Measurements from ENCODE around the gene THBS1.

The THBS1 gene

GRCh38 chr15:39616731-39617455 is 36.0 kb downstream of the THBS1 start:
- H3K27me3 ChIP-seq: no peaks in the 10 kb centered on the region
- no peaks in the 10 kb centered on the region for H3K4me1 ChIP-seq
- H3K4me3 ChIP-seq: no peak overlapping the region
- H3K4me2 ChIP-seq: no peak overlapping the region
- H3K36me3 ChIP-seq: no peaks in the 10 kb centered on the region
- no peaks in the 10 kb centered on the region for H3K9me3 ChIP-seq
- TF ChIP-seq Cebpa-rat (IDR thresholded peaks at IDR 0.05): no peak
- H3K27ac ChIP-seq: no peak overlapping the region
- H4K20me1 ChIP-seq: no peaks in the 10 kb centered on the region
- H3K9ac ChIP-seq: no peak overlapping the region

GRCh38 chr15:39618063-39618823 is 37.4 kb downstream of the THBS1 start:
- Histone ChIP-seq H3K27ac (no peak overlapping the region), H3K4me3 (no peak overlapping the region), H3K27me3 (no peaks in the 10 kb centered on the region), H4K20me1 (no peaks in the 10 kb centered on the region), H3K4me2 (no peak overlapping the region), H3K36me3 (no peaks in the 10 kb centered on the region), H3K9ac (no peak overlapping the region), H3K4me1 (peaks cover 4% of the 10 kb centered on the region; the same call in 1 of the 2 replicates), H3K9me3 (no peaks in the 10 kb centered on the region)
- TF ChIP-seq Cebpa-rat (IDR thresholded peaks at IDR 0.05): no peak

GRCh38 chr15:39621210-39621609 is 40.3 kb downstream of the THBS1 start:
- no peak overlapping the region for H3K9ac ChIP-seq
- no peak overlapping the region for H3K4me2 ChIP-seq
- no peak overlapping the region for H3K4me3 ChIP-seq
- H3K36me3 ChIP-seq: no peaks in the 10 kb centered on the region
- H3K9me3 ChIP-seq: peaks cover 2% of the 10 kb centered on the region
- TF ChIP-seq Cebpa-rat (IDR thresholded peaks at IDR 0.05): no peak
- peaks cover 29% of the 10 kb centered on the region for H3K4me1 ChIP-seq
- no peaks in the 10 kb centered on the region for H3K27me3 ChIP-seq
- no peaks in the 10 kb centered on the region for H4K20me1 ChIP-seq
- H3K27ac ChIP-seq: no peak overlapping the region

- no peaks in the 10 kb centered on the region for H3K36me3 ChIP-seq
- no peak overlapping the region for H3K4me2 ChIP-seq
- no peak for TF ChIP-seq Cebpa-rat (IDR thresholded peaks at IDR 0.05)
- H3K9me3 ChIP-seq: peaks cover 9% of the 10 kb centered on the region
- H3K27me3 ChIP-seq: no peaks in the 10 kb centered on the region
- no peaks in the 10 kb centered on the region for H4K20me1 ChIP-seq
- no peak overlapping the region for H3K27ac ChIP-seq
- no peak overlapping the region for H3K9ac ChIP-seq
- H3K4me3 ChIP-seq: no peak overlapping the region
- peaks cover 29% of the 10 kb centered on the region for H3K4me1 ChIP-seq
These were observed 41.1 kb downstream of the THBS1 start for GRCh38 chr15:39621976-39622375.

- no peaks in the 10 kb centered on the region for H4K20me1 ChIP-seq
- peaks cover 9% of the 10 kb centered on the region for H3K9me3 ChIP-seq
- no peak overlapping the region for H3K27ac ChIP-seq
- H3K4me3 ChIP-seq: no peak overlapping the region
- TF ChIP-seq Cebpa-rat (IDR thresholded peaks at IDR 0.05): no peak
- no peaks in the 10 kb centered on the region for H3K27me3 ChIP-seq
- H3K4me2 ChIP-seq: peak overlapping the region; percentile 68
- no peaks in the 10 kb centered on the region for H3K36me3 ChIP-seq
- peaks cover 29% of the 10 kb centered on the region for H3K4me1 ChIP-seq
- no peak overlapping the region for H3K9ac ChIP-seq
These were observed 42.0 kb downstream of the THBS1 start for GRCh38 chr15:39622660-39623516.

- H3K4me3 ChIP-seq: no peak overlapping the region
- H4K20me1 ChIP-seq: no peaks in the 10 kb centered on the region
- H3K36me3 ChIP-seq: no peaks in the 10 kb centered on the region
- peak overlapping the region; percentile 68 for H3K4me2 ChIP-seq
- H3K4me1 ChIP-seq: peaks cover 29% of the 10 kb centered on the region
- no peak for TF ChIP-seq Cebpa-rat (IDR thresholded peaks at IDR 0.05)
- H3K27ac ChIP-seq: no peak overlapping the region
- no peaks in the 10 kb centered on the region for H3K27me3 ChIP-seq
- peaks cover 9% of the 10 kb centered on the region for H3K9me3 ChIP-seq
- no peak overlapping the region for H3K9ac ChIP-seq
These were observed 42.7 kb downstream of the THBS1 start for GRCh38 chr15:39623529-39623931.

- Histone ChIP-seq H4K20me1 (no peaks in the 10 kb centered on the region), H3K36me3 (no peaks in the 10 kb centered on the region), H3K27me3 (no peaks in the 10 kb centered on the region), H3K4me3 (no peak overlapping the region), H3K4me2 (peak overlapping the region; percentile 68), H3K27ac (0 out of 2 replicates have a peak overlapping the region, but pooled peaks have one; percentile 19), H3K9ac (no peak overlapping the region), H3K9me3 (peaks cover 9% of the 10 kb centered on the region), H3K4me1 (peaks cover 38% of the 10 kb centered on the region)
- TF ChIP-seq Cebpa-rat (IDR thresholded peaks at IDR 0.05): no peak
These were observed 43.9 kb downstream of the THBS1 start for GRCh38 chr15:39624806-39625205.

GRCh38 chr15:39625451-39625850 is 44.6 kb downstream of the THBS1 start:
- no peak overlapping the region for H3K9ac ChIP-seq
- H3K4me2 ChIP-seq: peak overlapping the region; percentile 68
- no peaks in the 10 kb centered on the region for H4K20me1 ChIP-seq
- H3K27ac ChIP-seq: 0 out of 2 replicates have a peak overlapping the region, but pooled peaks have one; percentile 19
- peaks cover 9% of the 10 kb centered on the region for H3K9me3 ChIP-seq
- peaks cover 43% of the 10 kb centered on the region for H3K4me1 ChIP-seq
- no peaks in the 10 kb centered on the region for H3K36me3 ChIP-seq
- H3K4me3 ChIP-seq: no peak overlapping the region
- no peak for TF ChIP-seq Cebpa-rat (IDR thresholded peaks at IDR 0.05)
- no peaks in the 10 kb centered on the region for H3K27me3 ChIP-seq

- H3K36me3 ChIP-seq: no peaks in the 10 kb centered on the region
- H3K27me3 ChIP-seq: no peaks in the 10 kb centered on the region
- H4K20me1 ChIP-seq: no peaks in the 10 kb centered on the region
- no peak overlapping the region for H3K4me3 ChIP-seq
- H3K27ac ChIP-seq: no peak overlapping the region
- peaks cover 44% of the 10 kb centered on the region for H3K4me1 ChIP-seq
- no peak overlapping the region; the same call in 1 of the 2 replicates for H3K4me2 ChIP-seq
- H3K9me3 ChIP-seq: peaks cover 9% of the 10 kb centered on the region
- TF ChIP-seq Cebpa-rat (IDR thresholded peaks at IDR 0.05): no peak
- H3K9ac ChIP-seq: no peak overlapping the region
These were observed 45.0 kb downstream of the THBS1 start for GRCh38 chr15:39625856-39626255.

All from BLaER1 (cell line).